ENCODE data around the gene ST8SIA1. TPM values are rescaled to one million over a fixed set of nuclear protein-coding genes. Genes with fewer than 3 reads are reported as not detected.
A peak's percentile ranks its signal among the peaks of the same experiment; 100 is the strongest.

ST8SIA1 gene
- total RNA-seq, 2 donors from 2014 or later: under 0.01 TPM; not detected in 1

GRCh38 chr12:22256041-22256441 lies 78.5 kb downstream of the ST8SIA1 start:
- ATAC-seq (no peak), DNase-seq (peak in 1 of 4 donors; percentile 13)
- 62 to 69% methylated on average over 7 of the region's 7 CpGs for WGBS, 2 donors
- H3K36me3 ChIP-seq (replicated peaks in 1 of 2; ENCODE audit: insufficient read depth in 1 of 2, low read depth in 2 of 2): no peaks in the 10 kb centered on the region
- no peaks in the 10 kb centered on the region for H3K4me1 ChIP-seq
- TF ChIP-seq, protein P1, sequence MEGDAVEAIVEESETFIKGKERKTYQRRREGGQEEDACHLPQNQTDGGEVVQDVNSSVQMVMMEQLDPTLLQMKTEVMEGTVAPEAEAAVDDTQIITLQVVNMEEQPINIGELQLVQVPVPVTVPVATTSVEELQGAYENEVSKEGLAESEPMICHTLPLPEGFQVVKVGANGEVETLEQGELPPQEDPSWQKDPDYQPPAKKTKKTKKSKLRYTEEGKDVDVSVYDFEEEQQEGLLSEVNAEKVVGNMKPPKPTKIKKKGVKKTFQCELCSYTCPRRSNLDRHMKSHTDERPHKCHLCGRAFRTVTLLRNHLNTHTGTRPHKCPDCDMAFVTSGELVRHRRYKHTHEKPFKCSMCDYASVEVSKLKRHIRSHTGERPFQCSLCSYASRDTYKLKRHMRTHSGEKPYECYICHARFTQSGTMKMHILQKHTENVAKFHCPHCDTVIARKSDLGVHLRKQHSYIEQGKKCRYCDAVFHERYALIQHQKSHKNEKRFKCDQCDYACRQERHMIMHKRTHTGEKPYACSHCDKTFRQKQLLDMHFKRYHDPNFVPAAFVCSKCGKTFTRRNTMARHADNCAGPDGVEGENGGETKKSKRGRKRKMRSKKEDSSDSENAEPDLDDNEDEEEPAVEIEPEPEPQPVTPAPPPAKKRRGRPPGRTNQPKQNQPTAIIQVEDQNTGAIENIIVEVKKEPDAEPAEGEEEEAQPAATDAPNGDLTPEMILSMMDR (IDR thresholded peaks at IDR 0.05): no peak
- peak in 1 of 3 donors; percentile 18 for TF ChIP-seq POLR2A (IDR thresholded peaks at IDR 0.05)
- H3K27me3 ChIP-seq: no peaks in the 10 kb centered on the region
- intact Hi-C loops (cut with DNase I): no loop called here
- no peak overlapping the region for H3K27ac ChIP-seq
- H3K4me3 ChIP-seq: no peak overlapping the region
- H3K9me3 ChIP-seq: no peaks in the 10 kb centered on the region

GRCh38 chr12:22255097-22255496 lies 79.4 kb downstream of the ST8SIA1 start:
- no peaks in the 10 kb centered on the region for H3K9me3 ChIP-seq
- 40 to 43% methylated on average over 11 of the region's 11 CpGs for WGBS, 2 donors
- TF ChIP-seq, protein P1 (IDR thresholded peaks at IDR 0.05): no peak
- TF ChIP-seq POLR2A (IDR thresholded peaks at IDR 0.05): no peak
- H3K4me3 ChIP-seq: no peak overlapping the region
- H3K27me3 ChIP-seq: no peaks in the 10 kb centered on the region
- H3K36me3 ChIP-seq (replicated peaks in 1 of 2; ENCODE audit: insufficient read depth in 1 of 2, low read depth in 2 of 2): no peaks in the 10 kb centered on the region
- DNase-seq (no peak), ATAC-seq (no peak)
- intact Hi-C loops (cut with DNase I): no loop called here
- no peaks in the 10 kb centered on the region for H3K4me1 ChIP-seq
- H3K27ac ChIP-seq: no peak overlapping the region

- Histone ChIP-seq H3K9me3 (no peaks in the 10 kb centered on the region), H3K27ac (no peak overlapping the region), H3K4me1 (no peaks in the 10 kb centered on the region), H3K27me3 (no peaks in the 10 kb centered on the region), H3K36me3 (replicated peaks in 1 of 2; ENCODE audit: insufficient read depth in 1 of 2, low read depth in 2 of 2) (no peaks in the 10 kb centered on the region), H3K4me3 (no peak overlapping the region)
- DNase-seq: no peak
- no peak for ATAC-seq
- intact Hi-C loops (cut with DNase I): no loop called here
- WGBS, 2 donors: 39 to 42% methylated on average over 7 of the region's 7 CpGs
- TF ChIP-seq, protein P1 (IDR thresholded peaks at IDR 0.05): no peak
- TF ChIP-seq POLR2A (IDR thresholded peaks at IDR 0.05): no peak
These were observed 80.0 kb downstream of the ST8SIA1 start for GRCh38 chr12:22254478-22254877.

DNA sequence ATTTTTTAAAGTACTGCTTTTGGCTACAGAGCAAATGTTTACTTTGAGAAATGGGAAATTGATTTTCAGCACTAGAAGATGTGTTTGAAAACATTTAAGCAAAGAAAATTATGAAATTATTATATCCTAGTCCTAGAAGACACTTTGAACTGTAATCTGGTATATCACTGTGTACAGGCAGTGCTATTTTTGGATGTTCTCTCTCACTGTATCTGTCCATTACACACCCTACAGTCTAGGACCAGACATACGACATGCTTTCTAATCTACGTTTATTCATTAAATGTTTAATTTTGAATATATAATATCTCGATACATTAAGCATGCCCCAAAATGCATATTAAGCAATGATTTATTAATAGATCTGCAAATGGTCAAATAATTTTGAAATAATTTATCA lies 82.5 kb downstream of the ST8SIA1 start:
- Histone ChIP-seq H3K9me3 (no peaks in the 10 kb centered on the region), H3K4me1 (no peaks in the 10 kb centered on the region), H3K4me3 (no peak overlapping the region), H3K27me3 (no peaks in the 10 kb centered on the region), H3K27ac (no peak overlapping the region), H3K36me3 (replicated peaks in 1 of 2; ENCODE audit: insufficient read depth in 1 of 2, low read depth in 2 of 2) (no peaks in the 10 kb centered on the region)
- intact Hi-C loops (cut with DNase I): no loop called here
- ATAC-seq (no peak), DNase-seq (no peak)
- WGBS, 2 donors: 54 to 58% methylated on average over 3 of the region's 3 CpGs
- no peak for TF ChIP-seq POLR2A (IDR thresholded peaks at IDR 0.05)
- TF ChIP-seq, protein P1 (IDR thresholded peaks at IDR 0.05): no peak

GRCh38 chr12:22250762-22251161 lies 83.7 kb downstream of the ST8SIA1 start:
- Histone ChIP-seq H3K9me3 (no peaks in the 10 kb centered on the region), H3K4me1 (no peaks in the 10 kb centered on the region), H3K27me3 (no peaks in the 10 kb centered on the region), H3K4me3 (no peak overlapping the region), H3K36me3 (replicated peaks in 1 of 2; ENCODE audit: insufficient read depth in 1 of 2, low read depth in 2 of 2) (no peaks in the 10 kb centered on the region), H3K27ac (no peak overlapping the region)
- TF ChIP-seq POLR2A (IDR thresholded peaks at IDR 0.05): no peak
- TF ChIP-seq, protein P1 (IDR thresholded peaks at IDR 0.05): no peak
- DNase-seq: no peak
- 32 to 42% methylated on average over 2 of the region's 2 CpGs for WGBS, 2 donors
- no peak for ATAC-seq
- intact Hi-C loops (cut with DNase I): no loop called here

All from body of pancreas (tissue), 4 donors.